SIG-M5 treated with dmso at 0.1 percent for 504 hours (cell line): Measurements from ENCODE around the gene POLE4.

ENCODE experiments used
- DNase-seq: peaks from one replicate; lab custom pipeline; 2025; ENCODE audit not compliant: unreplicated experiment; lab: John Stamatoyannopoulos, UW

Gene POLE4

DNA sequence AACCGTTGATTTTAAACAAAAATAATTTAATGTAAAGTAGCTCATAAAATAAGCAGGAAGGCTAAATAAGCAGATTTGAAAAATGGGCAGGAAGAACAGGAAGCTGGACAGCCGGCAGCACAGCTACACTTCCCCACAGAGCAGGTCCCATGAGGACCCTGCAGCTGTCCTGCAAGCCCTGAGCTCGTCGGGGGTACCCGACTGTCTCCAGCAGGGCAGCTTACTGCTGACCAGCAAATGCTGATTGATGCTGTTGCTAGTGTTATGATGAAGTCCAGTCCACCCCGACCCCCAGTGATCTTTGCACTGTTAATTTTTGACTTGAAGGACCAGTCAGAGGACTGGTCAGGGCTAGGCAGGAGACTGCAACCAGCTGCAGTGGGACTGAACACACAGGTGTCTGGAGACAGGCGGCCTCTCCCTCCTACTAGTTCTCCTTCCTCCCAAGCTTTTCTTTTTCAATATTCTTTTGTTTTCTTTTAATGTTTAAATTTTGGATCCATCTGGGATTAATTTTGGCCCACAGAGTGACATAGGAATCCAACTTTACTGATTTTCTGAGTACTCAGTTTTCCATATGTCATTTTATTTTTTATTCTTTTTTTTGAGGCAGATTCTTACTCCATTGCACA is 27.7 kb downstream of the POLE4 start:
- no peak for DNase-seq

DNA sequence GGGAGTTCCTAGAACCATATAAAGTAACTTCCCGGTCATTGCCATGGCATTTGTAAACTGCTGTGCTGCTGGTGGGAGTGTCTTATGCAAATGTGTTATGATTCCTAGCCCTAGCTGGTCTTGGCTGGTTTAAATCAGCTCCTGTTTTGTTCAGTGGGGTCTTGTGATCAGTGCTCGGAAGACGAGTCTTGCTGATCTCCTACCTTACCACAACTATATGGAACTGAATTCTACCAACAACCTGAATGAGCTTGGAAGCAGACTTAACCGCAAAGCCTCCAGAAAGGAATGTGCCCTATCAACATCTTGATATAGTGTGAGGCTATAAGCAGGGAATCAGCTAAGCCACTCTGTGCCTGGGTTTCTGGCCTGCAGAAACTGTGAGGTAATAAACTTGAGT is 33.5 kb downstream of the POLE4 start:
- no peak for DNase-seq

DNA sequence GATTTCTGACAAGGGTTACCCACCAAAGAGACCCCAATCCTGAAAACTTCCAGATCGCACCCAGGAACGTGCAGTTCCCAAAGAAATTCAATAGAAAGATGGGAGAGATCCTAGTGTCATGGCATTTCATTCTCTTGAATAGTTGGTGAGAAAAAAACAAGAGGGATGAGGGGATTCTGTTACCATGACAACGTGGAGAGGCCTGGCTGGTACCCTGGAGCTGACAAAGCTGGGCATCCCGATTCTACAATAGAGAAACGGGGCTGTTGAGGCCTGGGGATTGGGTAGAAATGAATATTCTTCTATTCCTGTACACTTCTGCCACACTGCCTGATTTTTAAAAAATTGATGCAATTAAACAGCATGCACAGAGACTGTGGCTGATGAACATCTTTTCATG is 41.0 kb downstream of the POLE4 start:
- DNase-seq, result no peak

DNA sequence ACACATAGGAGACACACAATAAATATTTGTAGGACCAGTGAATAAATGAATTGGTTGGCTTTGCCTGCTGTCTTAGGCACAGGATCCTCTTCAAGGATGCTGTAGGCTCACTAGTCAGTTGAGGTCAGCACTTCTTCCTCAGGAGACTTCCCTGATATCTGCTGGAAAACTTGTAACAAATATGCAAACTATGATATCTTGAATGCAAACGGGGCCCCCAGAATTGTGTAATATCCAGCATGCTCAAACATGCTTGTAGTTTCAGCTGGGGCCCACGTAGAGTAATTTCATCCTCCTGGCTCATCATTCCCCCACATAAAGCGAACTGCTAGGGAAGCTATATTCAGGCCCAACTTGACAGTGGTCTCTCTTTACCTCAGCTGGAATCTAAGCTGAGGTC is 43.6 kb downstream of the POLE4 start:
- peak; percentile 42 for DNase-seq

DNA sequence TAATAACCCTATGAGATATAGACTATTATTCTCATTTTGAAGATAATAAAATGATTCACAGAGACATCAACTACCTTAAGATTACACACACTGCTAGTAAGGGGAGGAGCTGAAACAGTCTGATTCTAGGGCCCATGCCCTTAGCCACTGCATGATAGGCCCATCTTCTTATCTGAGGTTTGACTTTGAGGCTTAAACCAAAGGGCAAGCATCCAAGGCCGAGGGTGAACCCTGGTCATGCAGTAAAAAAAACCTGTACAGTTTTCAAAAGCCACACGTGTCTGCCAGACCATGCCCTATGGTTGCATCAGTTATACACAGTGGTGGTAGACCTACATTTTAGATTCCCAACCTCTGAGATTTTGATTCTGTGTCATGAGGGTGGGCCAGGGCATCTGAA is 44.8 kb downstream of the POLE4 start:
- DNase-seq, result no peak

DNA sequence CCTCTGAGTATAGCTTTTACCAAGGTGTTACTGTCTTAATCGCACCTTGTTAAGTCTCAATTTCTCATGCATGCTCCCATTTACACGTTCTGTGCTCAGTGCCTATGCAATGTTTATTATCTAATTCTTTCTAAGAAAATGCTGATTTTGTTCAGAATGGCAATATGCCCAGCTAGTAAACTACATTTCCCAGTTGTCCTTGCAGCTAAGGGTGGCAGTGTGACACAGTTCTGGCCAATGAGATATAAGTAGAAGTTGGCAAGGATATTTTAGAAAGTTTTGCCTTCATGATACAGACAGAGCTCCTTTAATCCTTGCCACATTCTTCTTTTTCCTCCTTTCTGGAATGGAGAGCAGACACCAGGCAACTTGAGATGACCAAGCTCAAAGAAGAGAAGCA is 45.3 kb downstream of the POLE4 start:
- DNase-seq, result no peak

DNA sequence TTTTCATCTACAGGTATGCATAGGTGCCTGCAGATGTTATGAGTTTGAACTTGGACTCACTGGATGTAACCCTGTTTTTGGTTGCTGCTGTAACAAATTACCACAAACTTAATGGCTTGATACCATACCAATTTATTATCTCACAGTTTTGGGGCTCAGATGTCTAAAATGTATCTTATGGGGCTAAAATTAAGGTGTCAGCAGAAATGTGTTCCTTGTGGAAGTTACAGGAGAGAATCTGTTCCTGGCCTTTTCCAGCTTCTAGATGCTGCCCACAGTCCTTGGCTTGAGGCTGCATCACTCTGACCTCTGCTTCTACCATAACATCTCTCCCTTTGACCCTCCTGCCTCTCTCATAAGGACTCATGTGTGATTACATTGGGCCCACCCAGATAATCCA is 47.6 kb downstream of the POLE4 start:
- DNase-seq, result no peak

DNA sequence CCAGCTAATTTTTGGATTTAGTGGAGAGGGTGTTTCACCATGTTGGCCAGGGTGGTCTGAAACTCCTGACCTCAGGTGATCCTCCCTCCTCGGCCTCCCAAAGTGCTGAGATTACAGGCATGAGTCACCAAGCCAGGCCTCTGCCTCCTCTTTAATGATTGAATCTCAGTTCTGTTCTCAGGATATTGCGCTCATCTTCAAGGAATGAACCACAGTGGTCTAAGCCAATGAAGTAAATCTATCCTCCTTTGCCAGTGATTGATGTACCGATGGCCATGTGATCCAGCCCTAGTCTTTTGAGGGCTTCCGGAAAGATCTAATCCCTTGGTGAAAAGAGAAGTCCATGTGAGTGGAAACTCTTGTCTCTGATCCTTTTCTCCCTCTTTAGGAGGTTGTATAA is 48.6 kb downstream of the POLE4 start:
- no peak for DNase-seq

DNA sequence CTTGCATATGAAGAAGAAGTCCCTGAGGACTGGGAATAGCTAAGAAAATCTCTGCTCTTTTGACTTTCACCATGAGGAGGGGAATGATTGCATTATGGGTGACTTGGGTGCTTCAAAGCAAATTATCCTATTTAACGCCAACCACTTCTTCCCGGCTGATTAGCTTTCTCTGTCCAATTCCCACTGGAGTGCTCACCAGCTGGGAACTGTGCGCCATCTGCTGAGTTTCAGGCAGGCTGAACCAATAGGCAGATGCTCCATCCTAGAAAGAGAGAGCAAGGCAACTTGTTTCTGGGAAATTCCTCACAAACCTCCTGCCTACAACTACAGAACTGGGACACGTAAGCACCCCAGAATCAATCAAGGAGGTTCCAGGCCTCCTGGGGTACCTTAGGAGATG is 49.4 kb downstream of the POLE4 start:
- DNase-seq, result no peak

DNA sequence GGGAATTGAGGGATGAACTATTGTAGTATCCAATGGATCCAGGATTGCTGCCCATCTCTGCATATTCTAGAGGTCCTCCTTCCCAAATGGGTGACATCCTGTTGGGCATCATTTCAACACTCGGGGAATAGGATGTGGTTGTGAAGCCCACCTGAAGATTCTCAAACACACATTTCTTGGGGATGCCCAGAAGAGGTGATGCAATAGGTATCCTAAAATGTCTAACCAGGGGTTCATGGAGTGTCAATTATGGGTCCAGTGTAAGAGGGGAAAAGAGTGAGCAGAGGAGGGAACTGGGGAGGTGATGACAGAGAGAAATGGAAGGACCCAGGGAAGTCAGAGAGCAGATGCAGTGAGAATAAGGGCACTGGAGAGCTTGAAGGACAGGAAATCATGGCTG is 52.1 kb downstream of the POLE4 start:
- no peak for DNase-seq

DNA sequence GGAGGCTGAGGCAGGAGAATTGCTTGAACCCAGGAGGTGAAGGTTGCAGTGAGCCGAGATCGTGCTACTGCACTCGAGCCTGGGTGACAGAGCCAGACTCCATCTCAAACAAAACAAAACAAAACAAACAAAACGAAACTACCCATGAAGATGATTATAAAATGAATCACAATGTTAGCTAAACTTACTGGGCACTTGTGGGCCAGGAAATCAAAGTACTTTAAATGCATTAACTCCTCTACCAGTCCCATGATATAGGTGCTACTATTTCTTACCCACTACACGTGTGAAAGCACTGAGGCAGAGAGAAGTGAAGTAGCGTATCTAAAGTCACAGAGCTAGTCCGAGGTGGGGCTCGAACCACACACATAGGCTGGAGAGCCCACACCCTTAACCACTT is 53.6 kb downstream of the POLE4 start:
- no peak for DNase-seq

DNA sequence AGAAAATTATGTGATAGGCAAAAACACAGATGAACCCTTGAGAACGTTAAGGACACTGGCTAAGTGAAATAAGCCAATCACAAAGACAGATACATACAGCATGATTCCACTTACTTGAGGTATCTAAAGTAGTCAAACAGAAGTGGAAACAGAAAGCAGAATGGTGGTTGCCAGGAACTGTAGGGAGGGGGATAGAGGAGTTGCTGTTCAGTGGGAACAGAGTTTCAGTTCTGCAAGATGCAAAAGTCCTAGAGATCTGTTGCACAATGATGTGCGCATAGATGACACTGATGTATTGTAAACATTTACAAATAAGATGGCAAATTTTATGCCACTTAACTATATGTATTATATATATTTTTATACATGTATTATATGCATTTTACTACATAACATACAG is 59.7 kb downstream of the POLE4 start:
- peak; percentile 85 for DNase-seq
